ENCODE results near the gene MON1B. TPM values are rescaled to one million over a fixed set of nuclear protein-coding genes. Genes with fewer than 3 reads are reported as not detected.

The MON1B gene
- total and polyA plus RNA-seq, 10 of the 15 experiments (the other 5 are each of a cell fraction or from before 2014, with no cell fraction given) = 5.7 to 64.5 (median 21.7) TPM

DNA sequence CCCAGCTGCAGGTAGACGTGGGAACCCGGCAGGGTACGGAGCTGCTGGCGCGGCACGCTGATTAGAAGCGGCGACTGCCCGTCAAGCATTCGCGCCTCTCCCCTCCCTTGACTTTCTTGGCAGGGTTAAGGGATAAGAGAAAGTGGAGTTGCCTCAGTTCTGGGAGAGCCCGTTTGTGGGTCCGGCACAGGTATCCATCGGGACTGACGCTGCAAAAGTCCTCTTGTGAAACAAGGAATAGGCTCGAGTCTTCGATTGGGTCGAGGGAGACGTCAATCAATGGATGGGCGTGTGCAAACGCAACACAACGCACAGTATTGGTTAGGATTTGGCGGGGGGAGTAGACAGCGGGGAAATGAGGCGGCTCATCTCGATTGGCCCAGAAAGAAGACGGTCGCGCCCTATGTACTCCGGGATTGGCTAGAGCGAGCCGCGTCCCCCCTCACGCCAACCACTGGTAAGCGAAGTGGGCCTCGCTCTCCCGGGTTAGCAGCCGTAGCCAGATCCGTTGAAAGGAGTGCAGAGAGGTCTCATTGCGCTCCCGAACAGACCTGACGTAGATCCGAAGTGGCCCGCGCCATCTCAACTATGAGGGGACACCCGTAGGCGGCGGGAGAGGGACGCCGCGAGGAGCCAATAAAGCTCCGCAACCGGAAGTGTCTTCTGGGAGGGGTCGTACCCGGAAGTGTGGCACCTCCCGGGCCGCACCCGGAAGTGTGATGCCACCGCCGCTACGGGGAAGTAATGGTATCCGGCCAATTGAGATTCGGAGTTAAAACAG lies at the start of gene MON1B (continued):
- TF ChIP-seq, protein P1, sequence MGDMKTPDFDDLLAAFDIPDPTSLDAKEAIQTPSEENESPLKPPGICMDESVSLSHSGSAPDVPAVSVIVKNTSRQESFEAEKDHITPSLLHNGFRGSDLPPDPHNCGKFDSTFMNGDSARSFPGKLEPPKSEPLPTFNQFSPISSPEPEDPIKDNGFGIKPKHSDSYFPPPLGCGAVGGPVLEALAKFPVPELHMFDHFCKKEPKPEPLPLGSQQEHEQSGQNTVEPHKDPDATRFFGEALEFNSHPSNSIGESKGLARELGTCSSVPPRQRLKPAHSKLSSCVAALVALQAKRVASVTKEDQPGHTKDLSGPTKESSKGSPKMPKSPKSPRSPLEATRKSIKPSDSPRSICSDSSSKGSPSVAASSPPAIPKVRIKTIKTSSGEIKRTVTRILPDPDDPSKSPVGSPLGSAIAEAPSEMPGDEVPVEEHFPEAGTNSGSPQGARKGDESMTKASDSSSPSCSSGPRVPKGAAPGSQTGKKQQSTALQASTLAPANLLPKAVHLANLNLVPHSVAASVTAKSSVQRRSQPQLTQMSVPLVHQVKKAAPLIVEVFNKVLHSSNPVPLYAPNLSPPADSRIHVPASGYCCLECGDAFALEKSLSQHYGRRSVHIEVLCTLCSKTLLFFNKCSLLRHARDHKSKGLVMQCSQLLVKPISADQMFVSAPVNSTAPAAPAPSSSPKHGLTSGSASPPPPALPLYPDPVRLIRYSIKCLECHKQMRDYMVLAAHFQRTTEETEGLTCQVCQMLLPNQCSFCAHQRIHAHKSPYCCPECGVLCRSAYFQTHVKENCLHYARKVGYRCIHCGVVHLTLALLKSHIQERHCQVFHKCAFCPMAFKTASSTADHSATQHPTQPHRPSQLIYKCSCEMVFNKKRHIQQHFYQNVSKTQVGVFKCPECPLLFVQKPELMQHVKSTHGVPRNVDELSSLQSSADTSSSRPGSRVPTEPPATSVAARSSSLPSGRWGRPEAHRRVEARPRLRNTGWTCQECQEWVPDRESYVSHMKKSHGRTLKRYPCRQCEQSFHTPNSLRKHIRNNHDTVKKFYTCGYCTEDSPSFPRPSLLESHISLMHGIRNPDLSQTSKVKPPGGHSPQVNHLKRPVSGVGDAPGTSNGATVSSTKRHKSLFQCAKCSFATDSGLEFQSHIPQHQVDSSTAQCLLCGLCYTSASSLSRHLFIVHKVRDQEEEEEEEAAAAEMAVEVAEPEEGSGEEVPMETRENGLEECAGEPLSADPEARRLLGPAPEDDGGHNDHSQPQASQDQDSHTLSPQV (IDR thresholded peaks at IDR 0.05) = peak; percentile 96
- TF ChIP-seq POLR2A (IDR thresholded peaks at IDR 0.05; ENCODE audit: low read depth, low read length) (peak; percentile 93), NR2C1 (IDR thresholded peaks at IDR 0.05) (peak; percentile 54), SMAD5 (IDR thresholded peaks at IDR 0.05; ENCODE audit: low read depth) (peak; percentile 45), PAX8 (IDR thresholded peaks at IDR 0.05) (no peak), SRF (IDR thresholded peaks at IDR 0.05; ENCODE audit: low read depth in 2 of 2, low read length in 2 of 2) (0 out of 4 replicates have a peak, but pooled peaks of 1 of the 2 experiments have one; percentile 35), EGR1 (IDR thresholded peaks at IDR 0.05; ENCODE audit: borderline replicate concordance in 1 of 2, low read depth in 2 of 2, low read length in 2 of 2) (peak in 1 of 2 experiments; percentile 53; a peak in 2 of 3 replicates), IKZF1 (conservative IDR thresholded peaks at IDR 0.05) (peak; percentile 86), TAF1 (IDR thresholded peaks at IDR 0.05; ENCODE audit: borderline replicate concordance, low read depth, low read length) (peak; percentile 77), CREM (IDR thresholded peaks at IDR 0.05; ENCODE audit: low read depth) (peak; percentile 59)
- TF ChIP-seq, protein P2, sequence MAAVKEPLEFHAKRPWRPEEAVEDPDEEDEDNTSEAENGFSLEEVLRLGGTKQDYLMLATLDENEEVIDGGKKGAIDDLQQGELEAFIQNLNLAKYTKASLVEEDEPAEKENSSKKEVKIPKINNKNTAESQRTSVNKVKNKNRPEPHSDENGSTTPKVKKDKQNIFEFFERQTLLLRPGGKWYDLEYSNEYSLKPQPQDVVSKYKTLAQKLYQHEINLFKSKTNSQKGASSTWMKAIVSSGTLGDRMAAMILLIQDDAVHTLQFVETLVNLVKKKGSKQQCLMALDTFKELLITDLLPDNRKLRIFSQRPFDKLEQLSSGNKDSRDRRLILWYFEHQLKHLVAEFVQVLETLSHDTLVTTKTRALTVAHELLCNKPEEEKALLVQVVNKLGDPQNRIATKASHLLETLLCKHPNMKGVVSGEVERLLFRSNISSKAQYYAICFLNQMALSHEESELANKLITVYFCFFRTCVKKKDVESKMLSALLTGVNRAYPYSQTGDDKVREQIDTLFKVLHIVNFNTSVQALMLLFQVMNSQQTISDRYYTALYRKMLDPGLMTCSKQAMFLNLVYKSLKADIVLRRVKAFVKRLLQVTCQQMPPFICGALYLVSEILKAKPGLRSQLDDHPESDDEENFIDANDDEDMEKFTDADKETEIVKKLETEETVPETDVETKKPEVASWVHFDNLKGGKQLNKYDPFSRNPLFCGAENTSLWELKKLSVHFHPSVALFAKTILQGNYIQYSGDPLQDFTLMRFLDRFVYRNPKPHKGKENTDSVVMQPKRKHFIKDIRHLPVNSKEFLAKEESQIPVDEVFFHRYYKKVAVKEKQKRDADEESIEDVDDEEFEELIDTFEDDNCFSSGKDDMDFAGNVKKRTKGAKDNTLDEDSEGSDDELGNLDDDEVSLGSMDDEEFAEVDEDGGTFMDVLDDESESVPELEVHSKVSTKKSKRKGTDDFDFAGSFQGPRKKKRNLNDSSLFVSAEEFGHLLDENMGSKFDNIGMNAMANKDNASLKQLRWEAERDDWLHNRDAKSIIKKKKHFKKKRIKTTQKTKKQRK (IDR thresholded peaks at IDR 0.05; ENCODE audit: low read depth, low read length) = peak; percentile 81
- TF ChIP-seq, protein P3, sequence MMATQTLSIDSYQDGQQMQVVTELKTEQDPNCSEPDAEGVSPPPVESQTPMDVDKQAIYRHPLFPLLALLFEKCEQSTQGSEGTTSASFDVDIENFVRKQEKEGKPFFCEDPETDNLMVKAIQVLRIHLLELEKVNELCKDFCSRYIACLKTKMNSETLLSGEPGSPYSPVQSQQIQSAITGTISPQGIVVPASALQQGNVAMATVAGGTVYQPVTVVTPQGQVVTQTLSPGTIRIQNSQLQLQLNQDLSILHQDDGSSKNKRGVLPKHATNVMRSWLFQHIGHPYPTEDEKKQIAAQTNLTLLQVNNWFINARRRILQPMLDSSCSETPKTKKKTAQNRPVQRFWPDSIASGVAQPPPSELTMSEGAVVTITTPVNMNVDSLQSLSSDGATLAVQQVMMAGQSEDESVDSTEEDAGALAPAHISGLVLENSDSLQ (IDR thresholded peaks at IDR 0.05) = peak; percentile 99
- TF ChIP-seq, protein P4, sequence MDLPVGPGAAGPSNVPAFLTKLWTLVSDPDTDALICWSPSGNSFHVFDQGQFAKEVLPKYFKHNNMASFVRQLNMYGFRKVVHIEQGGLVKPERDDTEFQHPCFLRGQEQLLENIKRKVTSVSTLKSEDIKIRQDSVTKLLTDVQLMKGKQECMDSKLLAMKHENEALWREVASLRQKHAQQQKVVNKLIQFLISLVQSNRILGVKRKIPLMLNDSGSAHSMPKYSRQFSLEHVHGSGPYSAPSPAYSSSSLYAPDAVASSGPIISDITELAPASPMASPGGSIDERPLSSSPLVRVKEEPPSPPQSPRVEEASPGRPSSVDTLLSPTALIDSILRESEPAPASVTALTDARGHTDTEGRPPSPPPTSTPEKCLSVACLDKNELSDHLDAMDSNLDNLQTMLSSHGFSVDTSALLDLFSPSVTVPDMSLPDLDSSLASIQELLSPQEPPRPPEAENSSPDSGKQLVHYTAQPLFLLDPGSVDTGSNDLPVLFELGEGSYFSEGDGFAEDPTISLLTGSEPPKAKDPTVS (IDR thresholded peaks at IDR 0.05; ENCODE audit: low read depth, low read length) = 0 out of 2 replicates have a peak, but pooled peaks have one; percentile 20
- TF ChIP-seq, protein P5, sequence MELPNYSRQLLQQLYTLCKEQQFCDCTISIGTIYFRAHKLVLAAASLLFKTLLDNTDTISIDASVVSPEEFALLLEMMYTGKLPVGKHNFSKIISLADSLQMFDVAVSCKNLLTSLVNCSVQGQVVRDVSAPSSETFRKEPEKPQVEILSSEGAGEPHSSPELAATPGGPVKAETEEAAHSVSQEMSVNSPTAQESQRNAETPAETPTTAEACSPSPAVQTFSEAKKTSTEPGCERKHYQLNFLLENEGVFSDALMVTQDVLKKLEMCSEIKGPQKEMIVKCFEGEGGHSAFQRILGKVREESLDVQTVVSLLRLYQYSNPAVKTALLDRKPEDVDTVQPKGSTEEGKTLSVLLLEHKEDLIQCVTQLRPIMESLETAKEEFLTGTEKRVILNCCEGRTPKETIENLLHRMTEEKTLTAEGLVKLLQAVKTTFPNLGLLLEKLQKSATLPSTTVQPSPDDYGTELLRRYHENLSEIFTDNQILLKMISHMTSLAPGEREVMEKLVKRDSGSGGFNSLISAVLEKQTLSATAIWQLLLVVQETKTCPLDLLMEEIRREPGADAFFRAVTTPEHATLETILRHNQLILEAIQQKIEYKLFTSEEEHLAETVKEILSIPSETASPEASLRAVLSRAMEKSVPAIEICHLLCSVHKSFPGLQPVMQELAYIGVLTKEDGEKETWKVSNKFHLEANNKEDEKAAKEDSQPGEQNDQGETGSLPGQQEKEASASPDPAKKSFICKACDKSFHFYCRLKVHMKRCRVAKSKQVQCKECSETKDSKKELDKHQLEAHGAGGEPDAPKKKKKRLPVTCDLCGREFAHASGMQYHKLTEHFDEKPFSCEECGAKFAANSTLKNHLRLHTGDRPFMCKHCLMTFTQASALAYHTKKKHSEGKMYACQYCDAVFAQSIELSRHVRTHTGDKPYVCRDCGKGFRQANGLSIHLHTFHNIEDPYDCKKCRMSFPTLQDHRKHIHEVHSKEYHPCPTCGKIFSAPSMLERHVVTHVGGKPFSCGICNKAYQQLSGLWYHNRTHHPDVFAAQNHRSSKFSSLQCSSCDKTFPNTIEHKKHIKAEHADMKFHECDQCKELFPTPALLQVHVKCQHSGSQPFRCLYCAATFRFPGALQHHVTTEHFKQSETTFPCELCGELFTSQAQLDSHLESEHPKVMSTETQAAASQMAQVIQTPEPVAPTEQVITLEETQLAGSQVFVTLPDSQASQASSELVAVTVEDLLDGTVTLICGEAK (IDR thresholded peaks at IDR 0.05; ENCODE audit: borderline replicate concordance) = peak; percentile 95

Measured in GM12878 (cell line).